ENCODE measurements around the gene ZG16B. TPM values are rescaled to one million over a fixed set of nuclear protein-coding genes. Genes with fewer than 3 reads are reported as not detected.

ZG16B gene
- total RNA-seq, 1 donor = 0.86 TPM

- no peak for TF ChIP-seq CTCF (IDR thresholded peaks at IDR 0.05; ENCODE audit: insufficient read depth, low read depth, low read length)
- no peak overlapping the region for H3K4me3 ChIP-seq (ENCODE audit: low read depth, low read length)
- no peak for DNase-seq (ENCODE audit: low read depth)
These were observed 23.8 kb upstream of the ZG16B start for GRCh38 chr16:2806286-2806685.

GRCh38 chr16:2808181-2808580 is 21.9 kb upstream of the ZG16B start:
- no peak overlapping the region for H3K4me3 ChIP-seq (ENCODE audit: low read depth, low read length)
- TF ChIP-seq CTCF (IDR thresholded peaks at IDR 0.05; ENCODE audit: insufficient read depth, low read depth, low read length) = no peak
- DNase-seq (ENCODE audit: low read depth) = no peak

GRCh38 chr16:2809149-2809760 is 20.8 kb upstream of the ZG16B start:
- H3K4me3 ChIP-seq (ENCODE audit: low read depth, low read length) = no peak overlapping the region
- DNase-seq (ENCODE audit: low read depth) = no peak
- TF ChIP-seq CTCF (IDR thresholded peaks at IDR 0.05; ENCODE audit: insufficient read depth, low read depth, low read length) = no peak

GRCh38 chr16:2810651-2811050 is 19.5 kb upstream of the ZG16B start:
- no peak for DNase-seq (ENCODE audit: low read depth)
- no peak for TF ChIP-seq CTCF (IDR thresholded peaks at IDR 0.05; ENCODE audit: insufficient read depth, low read depth, low read length)
- no peak overlapping the region for H3K4me3 ChIP-seq (ENCODE audit: low read depth, low read length)

GRCh38 chr16:2811703-2812471 is 18.2 kb upstream of the ZG16B start:
- TF ChIP-seq CTCF (IDR thresholded peaks at IDR 0.05; ENCODE audit: insufficient read depth, low read depth, low read length) = no peak
- no peak overlapping the region for H3K4me3 ChIP-seq (ENCODE audit: low read depth, low read length)
- DNase-seq (ENCODE audit: low read depth) = no peak

GRCh38 chr16:2813771-2814221 is 16.3 kb upstream of the ZG16B start:
- no peak for TF ChIP-seq CTCF (IDR thresholded peaks at IDR 0.05; ENCODE audit: insufficient read depth, low read depth, low read length)
- no peak overlapping the region for H3K4me3 ChIP-seq (ENCODE audit: low read depth, low read length)
- no peak for DNase-seq (ENCODE audit: low read depth)
